GM12865 (cell line): Measurements from ENCODE around the gene GNAS.

Experiments used
- DNase-seq: peaks from one replicate; pipeline ENCODE4 v3.0.0; 2010; ENCODE audit warnings: low read depth
- H3K4me3 ChIP-seq: 2 replicates; pipeline ENCODE4 v1.5.1; 2011; ENCODE audit warnings: mild to moderate bottlenecking, low read depth, low read length, control low read depth
- TF ChIP-seq, protein P1 (sequence below): IDR thresholded peaks from 2 replicates; pipeline ENCODE4 v1.5.1; 2011; ENCODE audit warnings: low read length, control low read depth, low read depth, inconsistent platforms; ENCODE audit not compliant: insufficient read depth; ENCODE audit errors: missing control alignments

GNAS gene

DNA sequence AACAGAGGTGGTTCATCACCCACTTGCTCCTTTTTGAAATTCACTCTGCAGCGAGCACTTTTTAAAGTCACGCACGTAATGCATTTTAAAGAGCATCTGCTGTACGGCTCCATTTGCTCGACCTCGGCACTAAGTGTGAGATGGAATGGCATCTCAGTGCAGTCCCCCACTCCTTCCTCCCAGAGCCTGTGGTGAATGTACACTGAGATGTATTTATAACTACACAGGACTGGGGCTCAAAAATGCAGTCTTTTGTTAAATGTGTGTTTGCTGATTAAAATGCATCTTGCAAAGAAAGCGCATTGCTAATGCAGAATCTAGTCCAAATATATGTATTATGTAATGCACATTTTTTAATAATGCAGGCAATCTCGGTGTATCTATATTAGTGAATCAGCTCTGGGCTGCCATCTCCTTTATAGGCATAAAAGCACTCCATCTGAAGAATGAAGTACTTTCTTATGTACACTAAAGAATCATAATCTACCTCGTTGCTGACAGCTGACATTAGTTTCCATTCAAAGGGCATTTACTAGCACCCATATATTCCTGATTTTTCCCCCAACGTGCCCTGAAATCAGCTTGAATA, 15.8 kb upstream of the GNAS start:
- no peak for DNase-seq
- H3K4me3 ChIP-seq: no peak overlapping the region
- TF ChIP-seq, protein P1, sequence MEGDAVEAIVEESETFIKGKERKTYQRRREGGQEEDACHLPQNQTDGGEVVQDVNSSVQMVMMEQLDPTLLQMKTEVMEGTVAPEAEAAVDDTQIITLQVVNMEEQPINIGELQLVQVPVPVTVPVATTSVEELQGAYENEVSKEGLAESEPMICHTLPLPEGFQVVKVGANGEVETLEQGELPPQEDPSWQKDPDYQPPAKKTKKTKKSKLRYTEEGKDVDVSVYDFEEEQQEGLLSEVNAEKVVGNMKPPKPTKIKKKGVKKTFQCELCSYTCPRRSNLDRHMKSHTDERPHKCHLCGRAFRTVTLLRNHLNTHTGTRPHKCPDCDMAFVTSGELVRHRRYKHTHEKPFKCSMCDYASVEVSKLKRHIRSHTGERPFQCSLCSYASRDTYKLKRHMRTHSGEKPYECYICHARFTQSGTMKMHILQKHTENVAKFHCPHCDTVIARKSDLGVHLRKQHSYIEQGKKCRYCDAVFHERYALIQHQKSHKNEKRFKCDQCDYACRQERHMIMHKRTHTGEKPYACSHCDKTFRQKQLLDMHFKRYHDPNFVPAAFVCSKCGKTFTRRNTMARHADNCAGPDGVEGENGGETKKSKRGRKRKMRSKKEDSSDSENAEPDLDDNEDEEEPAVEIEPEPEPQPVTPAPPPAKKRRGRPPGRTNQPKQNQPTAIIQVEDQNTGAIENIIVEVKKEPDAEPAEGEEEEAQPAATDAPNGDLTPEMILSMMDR: no peak

DNA sequence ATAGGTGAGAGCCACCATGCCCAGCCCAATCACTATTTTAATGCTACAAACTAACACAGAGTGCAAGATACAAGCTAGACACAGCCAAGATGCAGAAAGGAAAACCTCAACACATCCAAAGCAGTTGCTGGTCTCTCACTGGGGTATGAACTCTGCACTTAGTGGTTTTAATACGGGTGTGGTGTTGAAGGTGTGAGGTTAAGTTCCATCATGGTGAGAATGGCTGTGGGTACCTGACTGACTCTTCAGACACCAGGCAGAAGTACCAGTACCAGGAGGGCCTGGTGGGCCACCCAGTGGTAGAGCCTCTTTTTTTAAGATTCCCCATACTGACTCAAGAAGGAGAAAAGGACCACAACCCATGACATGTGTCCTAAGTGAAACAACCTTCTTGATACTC, 14.8 kb upstream of the GNAS start:
- TF ChIP-seq, protein P1: no peak
- DNase-seq: no peak
- no peak overlapping the region for H3K4me3 ChIP-seq

DNA sequence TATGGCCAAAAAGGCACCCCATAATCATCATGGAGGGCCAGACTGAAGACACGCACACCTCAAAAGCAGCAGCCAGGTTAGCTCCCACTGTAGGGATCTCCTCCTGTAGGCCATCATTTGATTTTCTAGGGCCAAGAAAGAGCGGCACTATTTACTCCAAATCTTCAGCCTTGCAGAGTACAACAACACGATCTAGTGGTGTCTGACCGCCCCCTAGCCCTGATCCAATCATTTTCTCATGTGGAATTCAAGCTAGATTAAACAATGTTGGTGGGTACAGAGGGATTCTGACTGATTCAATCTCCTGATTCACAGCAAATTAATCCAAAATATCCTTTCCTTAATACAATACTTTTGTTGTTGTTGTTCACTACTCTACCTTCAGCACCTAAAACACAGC, 14.3 kb upstream of the GNAS start:
- no peak for DNase-seq
- no peak overlapping the region for H3K4me3 ChIP-seq
- TF ChIP-seq, protein P1: no peak

DNA sequence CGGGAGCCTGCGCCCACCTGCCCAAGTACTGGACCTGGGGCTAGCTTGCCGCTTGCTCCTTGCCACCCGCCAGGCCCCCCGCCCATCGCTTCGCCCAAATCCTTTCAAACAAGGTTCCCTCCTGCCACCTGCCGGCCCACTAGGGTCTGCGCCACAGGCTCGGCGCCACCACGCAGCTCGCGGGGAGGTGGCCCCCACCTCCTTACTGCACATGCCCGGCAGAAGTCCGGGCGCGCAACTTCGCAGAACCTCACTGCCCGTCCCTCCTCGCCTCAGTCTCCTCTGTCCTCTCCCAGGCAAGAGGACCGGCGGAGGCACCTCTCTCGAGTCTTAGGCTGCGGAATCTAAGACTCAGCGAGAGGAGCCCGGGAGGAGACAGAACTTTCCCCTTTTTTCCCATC, 13.0 kb upstream of the GNAS start:
- H3K4me3 ChIP-seq: no peak overlapping the region
- TF ChIP-seq, protein P1: peak; percentile 29
- DNase-seq: peak; percentile 46

DNA sequence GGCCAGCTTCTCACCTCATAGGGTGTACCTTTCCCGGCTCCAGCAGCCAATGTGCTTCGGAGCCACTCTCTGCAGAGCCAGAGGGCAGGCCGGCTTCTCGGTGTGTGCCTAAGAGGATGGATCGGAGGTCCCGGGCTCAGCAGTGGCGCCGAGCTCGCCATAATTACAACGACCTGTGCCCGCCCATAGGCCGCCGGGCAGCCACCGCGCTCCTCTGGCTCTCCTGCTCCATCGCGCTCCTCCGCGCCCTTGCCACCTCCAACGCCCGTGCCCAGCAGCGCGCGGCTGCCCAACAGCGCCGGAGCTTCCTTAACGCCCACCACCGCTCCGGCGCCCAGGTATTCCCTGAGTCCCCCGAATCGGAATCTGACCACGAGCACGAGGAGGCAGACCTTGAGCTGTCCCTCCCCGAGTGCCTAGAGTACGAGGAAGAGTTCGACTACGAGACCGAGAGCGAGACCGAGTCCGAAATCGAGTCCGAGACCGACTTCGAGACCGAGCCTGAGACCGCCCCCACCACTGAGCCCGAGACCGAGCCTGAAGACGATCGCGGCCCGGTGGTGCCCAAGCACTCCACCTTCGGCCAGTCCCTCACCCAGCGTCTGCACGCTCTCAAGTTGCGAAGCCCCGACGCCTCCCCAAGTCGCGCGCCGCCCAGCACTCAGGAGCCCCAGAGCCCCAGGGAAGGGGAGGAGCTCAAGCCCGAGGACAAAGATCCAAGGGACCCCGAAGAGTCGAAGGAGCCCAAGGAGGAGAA, 12.3 kb upstream of the GNAS start:
- no peak overlapping the region for H3K4me3 ChIP-seq
- no peak for DNase-seq
- TF ChIP-seq, protein P1: no peak

DNA sequence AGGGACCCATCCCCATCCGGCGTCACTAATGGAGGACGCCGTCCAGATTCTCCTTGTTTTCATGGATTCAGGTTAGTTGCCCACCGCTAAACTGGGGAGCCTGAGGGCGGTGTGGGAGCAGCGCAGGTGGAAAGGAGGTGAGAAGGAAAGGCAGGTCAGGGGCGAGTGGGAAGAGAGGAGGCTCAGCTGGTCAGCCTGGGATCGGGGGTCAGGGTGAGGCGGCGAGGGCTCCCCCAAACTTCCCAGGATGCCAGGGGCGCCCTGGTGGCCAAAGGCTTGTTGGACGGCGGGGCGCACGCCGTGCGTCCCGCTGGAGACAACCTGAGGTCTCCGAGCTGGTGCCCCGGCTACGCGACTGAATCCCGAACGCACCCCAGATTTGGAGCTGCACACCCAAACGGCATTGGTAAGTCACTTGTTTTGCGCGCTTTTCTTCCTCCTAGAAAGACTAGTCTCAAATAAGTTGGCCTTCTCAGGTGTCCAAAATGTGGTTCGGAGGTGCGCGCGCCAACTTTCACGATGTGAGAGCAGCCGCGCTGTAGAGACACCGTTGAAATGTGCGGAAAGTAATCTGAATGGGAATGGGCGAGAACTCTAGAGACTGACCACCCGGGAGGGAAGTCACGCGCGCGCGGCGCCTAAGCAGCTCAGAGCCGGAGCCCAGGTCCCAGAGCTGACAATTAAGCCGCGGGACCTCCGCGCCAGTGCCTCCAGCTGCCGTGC, 11.5 kb upstream of the GNAS start:
- no peak overlapping the region for H3K4me3 ChIP-seq
- TF ChIP-seq, protein P1: no peak
- no peak for DNase-seq
